Neural crest cell (in vitro differentiated cells): ENCODE data around the gene IQSEC2. TPM values are rescaled to one million over a fixed set of nuclear protein-coding genes. Genes with fewer than 3 reads are reported as not detected.

Experiments used
- DNase-seq: peaks from one replicate; pipeline ENCODE4 v3.0.0; 2021; ENCODE audit warnings: low read depth, mixed read lengths, low spot score
- H3K27ac Mint-ChIP-seq: one replicate; pipeline ENCODE4 v1.8.0; 2021; ENCODE audit warnings: mild to moderate bottlenecking, mixed read lengths; ENCODE audit not compliant: unreplicated experiment
- H3K27me3 Mint-ChIP-seq: 2 replicates; pipeline ENCODE4 v1.8.0; 2021; ENCODE audit warnings: low read depth, mild to moderate bottlenecking, mixed read lengths
- H3K36me3 Mint-ChIP-seq: 2 replicates; pipeline ENCODE4 v1.8.0; 2021; ENCODE audit warnings: low read depth, mild to moderate bottlenecking, mixed read lengths
- H3K4me1 Mint-ChIP-seq: 2 replicates; pipeline ENCODE4 v1.8.0; 2021; ENCODE audit warnings: mixed read lengths
- H3K4me3 Mint-ChIP-seq: one replicate; pipeline ENCODE4 v1.8.0; 2021; ENCODE audit warnings: mild to moderate bottlenecking, mixed read lengths
- H3K9me3 Mint-ChIP-seq: 2 replicates; pipeline ENCODE4 v1.8.0; 2021; ENCODE audit warnings: mixed read lengths
- total RNA-seq: library from RNA; stranded (reverse); gene quantifications from 2 replicates; pipeline ENCODE4 v1.2.1, GENCODE V29; 2021
- TF ChIP-seq, protein P1 (sequence below): fragments of 200-600 bp; sonication (generic); conservative IDR thresholded peaks from 2 replicates; pipeline ENCODE4 v1.5.0; 2021; ENCODE audit warnings: antibody characterized with exemption, mild to moderate bottlenecking

Gene IQSEC2
- total RNA-seq, 1 donor from 2014 or later, result 1.7 TPM

DNA sequence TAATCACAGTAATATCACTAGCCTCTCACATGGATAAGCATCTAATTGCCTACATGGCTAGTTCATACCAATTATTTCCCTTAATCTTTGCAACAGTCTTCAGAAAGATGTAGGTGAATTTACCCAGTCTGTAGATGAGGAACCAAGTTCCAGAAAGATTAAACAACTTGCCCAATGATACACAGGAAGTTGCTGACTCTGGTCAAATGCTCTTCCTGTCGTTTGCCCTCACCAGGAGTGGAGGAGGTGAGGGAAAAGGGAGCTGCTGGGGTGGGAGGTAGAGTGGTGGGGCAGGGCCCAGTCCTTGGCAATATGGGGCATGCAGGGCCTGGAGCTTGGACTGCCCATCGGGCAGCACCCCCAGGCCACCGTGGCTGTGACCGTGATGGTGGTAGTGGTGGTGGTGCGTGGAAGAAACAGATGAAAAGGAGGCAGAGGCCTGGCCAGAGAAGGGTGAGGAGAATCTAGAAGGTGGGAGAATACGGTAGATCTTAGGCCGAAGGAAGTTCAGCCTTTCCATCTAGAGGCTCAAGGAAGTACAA is 54.1 kb downstream of the IQSEC2 start:
- Mint-ChIP-seq H3K9me3 (peaks cover 3% of the 10 kb centered on the region), H3K27ac (no peak overlapping the region), H3K36me3 (peaks cover 3% of the 10 kb centered on the region), H3K27me3 (peaks cover 9% of the 10 kb centered on the region), H3K4me1 (peaks cover 25% of the 10 kb centered on the region), H3K4me3 (peak overlapping the region; percentile 21)
- TF ChIP-seq, protein P1, sequence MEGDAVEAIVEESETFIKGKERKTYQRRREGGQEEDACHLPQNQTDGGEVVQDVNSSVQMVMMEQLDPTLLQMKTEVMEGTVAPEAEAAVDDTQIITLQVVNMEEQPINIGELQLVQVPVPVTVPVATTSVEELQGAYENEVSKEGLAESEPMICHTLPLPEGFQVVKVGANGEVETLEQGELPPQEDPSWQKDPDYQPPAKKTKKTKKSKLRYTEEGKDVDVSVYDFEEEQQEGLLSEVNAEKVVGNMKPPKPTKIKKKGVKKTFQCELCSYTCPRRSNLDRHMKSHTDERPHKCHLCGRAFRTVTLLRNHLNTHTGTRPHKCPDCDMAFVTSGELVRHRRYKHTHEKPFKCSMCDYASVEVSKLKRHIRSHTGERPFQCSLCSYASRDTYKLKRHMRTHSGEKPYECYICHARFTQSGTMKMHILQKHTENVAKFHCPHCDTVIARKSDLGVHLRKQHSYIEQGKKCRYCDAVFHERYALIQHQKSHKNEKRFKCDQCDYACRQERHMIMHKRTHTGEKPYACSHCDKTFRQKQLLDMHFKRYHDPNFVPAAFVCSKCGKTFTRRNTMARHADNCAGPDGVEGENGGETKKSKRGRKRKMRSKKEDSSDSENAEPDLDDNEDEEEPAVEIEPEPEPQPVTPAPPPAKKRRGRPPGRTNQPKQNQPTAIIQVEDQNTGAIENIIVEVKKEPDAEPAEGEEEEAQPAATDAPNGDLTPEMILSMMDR, result no peak
- no peak for DNase-seq

DNA sequence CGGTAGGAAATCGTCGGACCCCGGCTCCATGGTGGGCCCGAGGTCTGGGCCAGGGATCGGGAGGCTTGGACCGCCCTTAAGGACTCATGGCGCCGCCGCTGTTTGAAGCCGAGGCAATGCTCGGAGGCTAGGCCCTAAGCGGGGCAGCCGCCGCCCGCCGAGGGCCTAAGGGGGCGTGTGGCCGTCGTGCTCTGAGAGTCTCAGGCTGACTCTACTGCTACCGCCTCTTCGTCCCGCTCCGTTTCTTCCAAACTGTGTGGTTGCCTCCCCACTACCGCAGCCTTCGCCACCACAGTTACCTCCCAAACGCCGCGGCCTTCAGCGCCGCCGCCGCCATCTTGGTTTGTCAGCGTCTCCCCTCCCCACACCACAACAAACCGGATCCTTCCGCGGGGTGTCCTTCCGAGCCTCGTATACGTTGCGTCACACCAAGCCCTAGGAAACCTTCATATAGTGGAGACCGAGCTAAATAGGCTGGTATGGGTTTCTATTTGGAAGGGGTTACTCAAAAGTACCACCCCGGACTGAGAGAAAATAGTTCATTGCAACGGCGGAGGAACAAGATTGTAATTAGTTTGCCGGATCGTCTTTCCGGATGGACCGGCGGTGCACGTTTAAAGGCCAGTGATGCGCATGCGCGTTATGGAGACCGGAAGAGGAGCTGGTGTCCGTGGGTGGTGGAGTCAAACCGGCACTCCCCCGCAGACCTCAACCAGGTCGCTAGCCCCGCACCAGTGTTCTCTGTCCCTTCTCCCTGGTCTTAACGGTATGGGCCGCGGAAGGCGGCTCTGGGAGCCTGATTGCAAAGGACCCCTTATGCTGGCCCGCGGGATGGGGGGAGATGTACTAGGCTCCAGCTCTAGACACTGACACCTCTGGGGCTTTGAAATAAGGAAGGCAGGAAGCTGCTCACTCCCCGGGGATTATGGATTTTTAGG is 56.3 kb downstream of the IQSEC2 start, which contains the start of gene KDM5C:
Gene KDM5C, minus strand, starts transcription at position 348 of the 938 bp plus-strand sequence. Its CDS starts 318 bp downstream, at position 30.
- Mint-ChIP-seq H3K27ac (peak within 1 kb of the TSS; percentile 100), H3K4me3 (peak within 1 kb of the TSS; percentile 97), H3K9me3 (peaks cover 3% of the 10 kb centered on the region), H3K4me1 (peaks cover 29% of the 10 kb centered on the region), H3K27me3 (peaks cover 5% of the 10 kb centered on the region), H3K36me3 (peaks cover 3% of the 10 kb centered on the region)
- peak; percentile 65 for DNase-seq
- TF ChIP-seq, protein P1, result no peak

DNA sequence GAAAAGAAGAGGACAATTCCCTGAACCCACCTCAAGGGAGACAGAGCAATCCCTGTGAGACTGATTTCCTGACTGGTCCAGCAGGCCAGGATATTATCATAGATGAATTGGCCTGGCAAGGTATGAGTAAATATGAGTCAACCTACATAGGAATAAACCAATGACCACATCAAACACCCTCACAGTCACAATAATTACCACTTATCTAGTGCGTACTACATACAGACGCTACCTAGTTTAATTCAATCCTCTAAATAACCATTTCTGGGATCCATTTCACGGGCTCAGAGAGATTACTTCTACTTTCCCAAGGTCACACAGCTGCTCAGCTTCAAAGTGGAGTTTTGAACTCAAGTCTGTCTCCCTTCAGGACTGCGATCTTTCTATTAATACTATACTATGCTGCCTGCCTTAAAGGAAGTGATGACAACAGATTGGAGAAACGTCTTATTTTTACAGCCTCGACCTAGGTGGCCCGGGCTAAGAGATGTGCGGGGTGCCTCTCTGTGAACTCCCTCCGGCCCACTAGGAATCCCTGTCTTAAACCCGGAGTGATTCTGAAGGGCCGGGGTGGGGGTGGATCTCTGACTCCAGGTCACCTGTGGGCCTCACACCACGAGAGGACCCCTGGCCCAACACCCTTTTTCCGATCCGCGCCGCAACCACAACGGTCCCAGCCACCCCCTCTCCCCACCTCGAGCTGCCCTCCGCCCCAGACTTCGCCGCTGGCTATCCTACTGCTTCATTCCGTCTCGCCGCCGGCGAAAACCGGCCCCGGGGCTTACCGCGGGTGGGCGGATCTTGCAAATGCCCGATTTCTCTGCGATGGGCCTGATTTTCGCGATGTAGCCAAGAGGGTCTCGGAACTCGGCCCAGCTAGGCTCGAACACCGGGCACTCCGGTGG is 57.2 kb downstream of the IQSEC2 start:
- Mint-ChIP-seq H3K4me1 (peaks cover 29% of the 10 kb centered on the region), H3K27ac (peak overlapping the region; percentile 100), H3K4me3 (peak overlapping the region; percentile 97), H3K36me3 (peaks cover 3% of the 10 kb centered on the region), H3K27me3 (peaks cover 3% of the 10 kb centered on the region), H3K9me3 (peaks cover 3% of the 10 kb centered on the region)
- no peak for DNase-seq
- TF ChIP-seq, protein P1, result no peak

DNA sequence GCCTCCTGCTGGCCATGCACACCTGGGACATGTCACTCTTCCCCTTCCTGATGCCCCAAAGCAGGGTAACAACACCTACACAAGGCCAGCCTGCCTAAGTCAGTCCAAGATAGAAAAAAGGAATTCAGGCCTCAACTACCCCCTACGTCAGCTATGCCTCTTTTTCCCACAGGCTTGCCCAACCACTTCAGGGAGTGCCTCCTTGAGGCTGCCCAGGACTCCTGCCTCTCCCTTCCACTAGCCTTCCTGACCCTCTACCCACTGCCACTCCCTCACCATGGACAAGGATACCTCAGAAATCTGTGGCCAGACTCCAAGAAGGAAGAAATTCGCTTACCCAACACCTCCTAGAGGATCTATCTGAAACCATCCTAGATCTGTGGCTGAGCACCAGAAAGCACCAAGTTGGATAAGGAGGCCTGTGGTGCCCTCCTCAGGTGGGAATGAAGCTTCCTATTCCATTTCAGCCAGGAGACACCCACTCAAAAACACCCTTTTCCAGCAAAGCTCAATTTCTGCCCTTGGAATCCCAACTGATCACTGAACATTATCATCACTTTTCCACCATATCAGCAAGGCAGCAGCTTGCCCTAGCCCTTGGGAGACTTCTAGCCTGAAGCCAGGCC is 58.2 kb downstream of the IQSEC2 start:
- Mint-ChIP-seq H3K9me3 (peaks cover 3% of the 10 kb centered on the region), H3K36me3 (peaks cover 3% of the 10 kb centered on the region), H3K27me3 (no peaks in the 10 kb centered on the region), H3K4me3 (peak overlapping the region; percentile 97), H3K27ac (peak overlapping the region; percentile 87), H3K4me1 (peaks cover 29% of the 10 kb centered on the region)
- TF ChIP-seq, protein P1, result peak; percentile 8
- no peak for DNase-seq

Other genes with a start within 250 kb of the IQSEC2 start
- gene GPR173, start 232.8 kb downstream of the IQSEC2 start, total RNA-seq, result 11.8 and 13.0 TPM in 2 replicates
- 17.6 and 17.9 TPM in 2 replicates for gene TSPYL2, start 199.2 kb downstream of the IQSEC2 start, total RNA-seq
- gene KANTR, start 187.4 kb downstream of the IQSEC2 start, total RNA-seq, result 10.1 and 11.6 TPM in 2 replicates
- gene KDM5C, start 56.4 kb downstream of the IQSEC2 start, total RNA-seq, result 94.9 and 98.7 TPM in 2 replicates
- 129 and 153 TPM in 2 replicates for gene SMC1A, start 141.1 kb upstream of the IQSEC2 start, total RNA-seq
- 1.3 and 1.5 TPM in 2 replicates for gene RIBC1, start 141.3 kb upstream of the IQSEC2 start, total RNA-seq
- gene HSD17B10, start 152.8 kb upstream of the IQSEC2 start, total RNA-seq, result 135 and 137 TPM in 2 replicates